Mesothelial cell of epicardium (in vitro differentiated cells): ENCODE measurements around the gene FRY. TPM values are rescaled to one million over a fixed set of nuclear protein-coding genes. Genes with fewer than 3 reads are reported as not detected.

Experiments
- DNase-seq, 2 experiments: peaks; one replicate each; pipeline ENCODE4 v3.0.0; 2021; ENCODE audit warnings: low spot score in 2 of 2; ENCODE audit not compliant: unreplicated experiment in 2 of 2
- H3K27ac Mint-ChIP-seq: 2 replicates; pipeline ENCODE4 v1.8.0; 2021; ENCODE audit warnings: mixed read lengths
- H3K27me3 Mint-ChIP-seq: 2 replicates; pipeline ENCODE4 v1.8.0; 2021; ENCODE audit warnings: low read depth, mixed read lengths
- H3K36me3 Mint-ChIP-seq: 2 replicates; pipeline ENCODE4 v1.8.0; 2021; ENCODE audit warnings: mixed read lengths
- H3K4me1 Mint-ChIP-seq: 2 replicates; pipeline ENCODE4 v1.8.0; 2021; ENCODE audit warnings: mixed read lengths
- H3K4me3 Mint-ChIP-seq: 2 replicates; pipeline ENCODE4 v1.8.0; 2021; ENCODE audit warnings: mild to moderate bottlenecking, moderate library complexity, mixed read lengths
- H3K9me3 Mint-ChIP-seq: 2 replicates; pipeline ENCODE4 v1.8.0; 2021; ENCODE audit warnings: mixed read lengths
- CTCF ChIP-seq: fragments of 200-600 bp; sonication (generic); IDR thresholded peaks from one replicate; pipeline ENCODE4 v1.5.0; 2021; ENCODE audit warnings: antibody characterized with exemption; ENCODE audit not compliant: unreplicated experiment
- total RNA-seq: library from RNA; stranded (reverse); gene quantifications from 3 replicates; pipeline ENCODE4 v1.2.1, GENCODE V29; 2021

Gene FRY
- total RNA-seq, 1 donor from 2014 or later, result 18.1 TPM

- peaks cover 35% of the 10 kb centered on the region for H3K4me1 Mint-ChIP-seq
- H3K27ac Mint-ChIP-seq, result no peak overlapping the region
- no peaks in the 10 kb centered on the region for H3K27me3 Mint-ChIP-seq
- no peak for DNase-seq
- TF ChIP-seq CTCF, result no peak
- H3K36me3 Mint-ChIP-seq, result peaks cover 12% of the 10 kb centered on the region
- H3K4me3 Mint-ChIP-seq, result no peak overlapping the region
- H3K9me3 Mint-ChIP-seq, result no peaks in the 10 kb centered on the region
Observed at GRCh38 chr13:32262619-32263018, 231.0 kb downstream of the FRY start.

- no peak for DNase-seq
- Mint-ChIP-seq H3K27me3 (no peaks in the 10 kb centered on the region), H3K9me3 (no peaks in the 10 kb centered on the region), H3K4me3 (no peak overlapping the region), H3K27ac (no peak overlapping the region), H3K4me1 (peaks cover 33% of the 10 kb centered on the region), H3K36me3 (peaks cover 15% of the 10 kb centered on the region)
- TF ChIP-seq CTCF, result no peak
Observed at GRCh38 chr13:32264407-32264806, 232.8 kb downstream of the FRY start.

GRCh38 chr13:32265726-32266125 lies 234.2 kb downstream of the FRY start:
- TF ChIP-seq CTCF, result no peak
- Mint-ChIP-seq H3K9me3 (no peaks in the 10 kb centered on the region), H3K4me1 (peaks cover 22% of the 10 kb centered on the region), H3K36me3 (peaks cover 13% of the 10 kb centered on the region), H3K4me3 (no peak overlapping the region), H3K27ac (no peak overlapping the region), H3K27me3 (no peaks in the 10 kb centered on the region)
- no peak for DNase-seq

- H3K9me3 Mint-ChIP-seq, result no peaks in the 10 kb centered on the region
- H3K36me3 Mint-ChIP-seq, result peaks cover 13% of the 10 kb centered on the region
Observed at GRCh38 chr13:32266130-32266529, 234.6 kb downstream of the FRY start.

GRCh38 chr13:32267836-32268439 lies 236.4 kb downstream of the FRY start:
- DNase-seq, result no peak
- Mint-ChIP-seq H3K9me3 (no peaks in the 10 kb centered on the region), H3K4me3 (no peak overlapping the region), H3K27ac (no peak overlapping the region), H3K27me3 (no peaks in the 10 kb centered on the region), H3K36me3 (peaks cover 16% of the 10 kb centered on the region), H3K4me1 (peaks cover 2% of the 10 kb centered on the region)
- TF ChIP-seq CTCF, result peak; percentile 85

More at GRCh38 chr13:32266130-32266529, 234.6 kb downstream of the FRY start:
- no peak for TF ChIP-seq CTCF
- H3K27ac Mint-ChIP-seq, result no peak overlapping the region
- DNase-seq, result no peak
- H3K27me3 Mint-ChIP-seq, result no peaks in the 10 kb centered on the region
- peaks cover 18% of the 10 kb centered on the region for H3K4me1 Mint-ChIP-seq
- no peak overlapping the region for H3K4me3 Mint-ChIP-seq
